ENCODE results near the gene LRRFIP2. TPM values are rescaled to one million over a fixed set of nuclear protein-coding genes. Genes with fewer than 3 reads are reported as not detected.

The LRRFIP2 gene
- total RNA-seq, 1 donor from 2014 or later, result 40.0 TPM

- Mint-ChIP-seq H3K27ac (ENCODE audit: unreplicated experiment) (no peak overlapping the region), H3K27me3 (ENCODE audit: unreplicated experiment) (no peaks in the 10 kb centered on the region), H3K4me1 (ENCODE audit: unreplicated experiment) (no peaks in the 10 kb centered on the region), H3K9me3 (ENCODE audit: unreplicated experiment) (no peaks in the 10 kb centered on the region), H3K36me3 (ENCODE audit: low read depth, unreplicated experiment) (peaks cover 35% of the 10 kb centered on the region), H3K4me3 (ENCODE audit: unreplicated experiment) (no peak overlapping the region)
- no peak for DNase-seq (ENCODE audit: low spot score)
- TF ChIP-seq CTCF (IDR thresholded peaks at IDR 0.05; ENCODE audit: unreplicated experiment), result no peak
Observed at GRCh38 chr3:37029516-37030163, 144.7 kb downstream of the LRRFIP2 start.

- Mint-ChIP-seq H3K9me3 (ENCODE audit: unreplicated experiment) (no peaks in the 10 kb centered on the region), H3K4me3 (ENCODE audit: unreplicated experiment) (no peak overlapping the region), H3K27ac (ENCODE audit: unreplicated experiment) (no peak overlapping the region), H3K4me1 (ENCODE audit: unreplicated experiment) (no peaks in the 10 kb centered on the region), H3K27me3 (ENCODE audit: unreplicated experiment) (no peaks in the 10 kb centered on the region), H3K36me3 (ENCODE audit: low read depth, unreplicated experiment) (peaks cover 35% of the 10 kb centered on the region)
- DNase-seq (ENCODE audit: low spot score), result no peak
- TF ChIP-seq CTCF (IDR thresholded peaks at IDR 0.05; ENCODE audit: unreplicated experiment), result no peak
Observed at GRCh38 chr3:37029111-37029510, 145.3 kb downstream of the LRRFIP2 start.

- TF ChIP-seq CTCF (IDR thresholded peaks at IDR 0.05; ENCODE audit: unreplicated experiment), result no peak
- no peak for DNase-seq (ENCODE audit: low spot score)
- H3K36me3 Mint-ChIP-seq (ENCODE audit: low read depth, unreplicated experiment), result peaks cover 39% of the 10 kb centered on the region
- no peak overlapping the region for H3K4me3 Mint-ChIP-seq (ENCODE audit: unreplicated experiment)
- H3K4me1 Mint-ChIP-seq (ENCODE audit: unreplicated experiment), result no peaks in the 10 kb centered on the region
- H3K9me3 Mint-ChIP-seq (ENCODE audit: unreplicated experiment), result no peaks in the 10 kb centered on the region
- H3K27ac Mint-ChIP-seq (ENCODE audit: unreplicated experiment), result no peak overlapping the region
- no peaks in the 10 kb centered on the region for H3K27me3 Mint-ChIP-seq (ENCODE audit: unreplicated experiment)
Observed at GRCh38 chr3:37028329-37028728, 146.1 kb downstream of the LRRFIP2 start.

GRCh38 chr3:37026851-37027250 lies 147.5 kb downstream of the LRRFIP2 start:
- DNase-seq (ENCODE audit: low spot score), result no peak
- H3K9me3 Mint-ChIP-seq (ENCODE audit: unreplicated experiment), result no peaks in the 10 kb centered on the region
- H3K4me1 Mint-ChIP-seq (ENCODE audit: unreplicated experiment), result no peaks in the 10 kb centered on the region
- no peak overlapping the region for H3K27ac Mint-ChIP-seq (ENCODE audit: unreplicated experiment)
- peaks cover 46% of the 10 kb centered on the region for H3K36me3 Mint-ChIP-seq (ENCODE audit: low read depth, unreplicated experiment)
- H3K4me3 Mint-ChIP-seq (ENCODE audit: unreplicated experiment), result no peak overlapping the region
- TF ChIP-seq CTCF (IDR thresholded peaks at IDR 0.05; ENCODE audit: unreplicated experiment), result no peak
- no peaks in the 10 kb centered on the region for H3K27me3 Mint-ChIP-seq (ENCODE audit: unreplicated experiment)

- no peak overlapping the region for H3K4me3 Mint-ChIP-seq (ENCODE audit: unreplicated experiment)
Observed at GRCh38 chr3:37025561-37026335, 148.6 kb downstream of the LRRFIP2 start.

More at GRCh38 chr3:37025561-37026335, 148.6 kb downstream of the LRRFIP2 start:
- H3K9me3 Mint-ChIP-seq (ENCODE audit: unreplicated experiment), result no peaks in the 10 kb centered on the region
- DNase-seq (ENCODE audit: low spot score), result no peak
- TF ChIP-seq CTCF (IDR thresholded peaks at IDR 0.05; ENCODE audit: unreplicated experiment), result no peak
- H3K36me3 Mint-ChIP-seq (ENCODE audit: low read depth, unreplicated experiment), result peaks cover 57% of the 10 kb centered on the region
- no peak overlapping the region for H3K27ac Mint-ChIP-seq (ENCODE audit: unreplicated experiment)
- no peaks in the 10 kb centered on the region for H3K27me3 Mint-ChIP-seq (ENCODE audit: unreplicated experiment)
- H3K4me1 Mint-ChIP-seq (ENCODE audit: unreplicated experiment), result no peaks in the 10 kb centered on the region
